HEK293T (cell line): Measurements from ENCODE around the gene GGT6.

Experiments
- ARNT ChIP-seq: fragments of 450-650 bp; IDR thresholded peaks from 2 replicates; pipeline ENCODE4 v1.6.1; 2017; ENCODE audit warnings: mild to moderate bottlenecking
- FOXM1 ChIP-seq: fragments of 450-650 bp; IDR thresholded peaks from 2 replicates; pipeline ENCODE4 v1.6.1; 2017; ENCODE audit warnings: mild to moderate bottlenecking, borderline replicate concordance

GRCh38 chr17:4576729-4577322 lies 16.4 kb upstream of the GGT6 start:
- TF ChIP-seq ARNT, result no peak
- no peak for TF ChIP-seq FOXM1
